GM21529 (cell line): Measurements from ENCODE around the gene PCLAF.
"Not testable (repeated sequence)": the region's sequence is repeated elsewhere in the genome, so short reads cannot be mapped to it uniquely, and the experiment has no call there.

Experiments used
- ATAC-seq: cut with Tn5 transposase; IDR thresholded peaks from one replicate; pipeline ENCODE4 v1.9.1; 2021; ENCODE audit not compliant: unreplicated experiment

Gene PCLAF

GRCh38 chr15:64369078-64369607 lies 12.1 kb downstream of the PCLAF start:
- ATAC-seq: no peak

DNA sequence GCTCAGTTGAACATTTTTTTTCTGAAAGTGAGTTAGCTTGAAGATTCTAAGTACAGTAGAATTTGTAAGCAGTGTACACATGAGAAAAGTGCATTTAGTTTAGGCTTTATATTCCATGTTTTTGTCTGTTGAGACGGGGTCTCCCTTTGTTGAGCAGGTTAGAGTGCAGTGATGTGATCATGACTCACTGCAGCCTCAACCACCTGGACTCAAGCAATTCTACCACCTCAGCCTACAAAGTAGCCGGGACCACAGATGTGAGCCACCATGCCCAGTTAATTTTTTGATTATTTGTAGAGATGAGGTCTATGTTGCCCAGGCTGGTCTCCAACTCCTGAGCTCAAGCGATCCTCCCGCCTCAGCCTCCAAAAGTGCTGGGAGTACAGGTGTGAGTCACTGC lies 20.0 kb downstream of the PCLAF start:
- no peak for ATAC-seq

DNA sequence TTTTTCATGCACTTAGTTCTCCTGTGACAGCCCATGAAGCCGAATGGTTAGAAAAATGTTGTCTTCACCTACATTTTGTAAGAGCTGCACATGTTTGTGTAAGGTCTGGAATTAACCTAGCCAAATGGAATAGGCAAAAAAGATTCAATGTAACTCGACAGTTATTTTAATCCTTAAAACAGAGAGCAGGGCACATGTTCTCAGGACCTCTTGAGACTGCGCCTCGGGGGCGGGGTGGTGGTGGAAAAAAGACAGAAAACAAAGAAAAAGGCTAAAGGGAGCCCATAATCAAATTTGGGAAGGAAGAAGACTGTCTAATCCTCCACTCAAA lies 24.6 kb downstream of the PCLAF start:
- no peak for ATAC-seq

- ATAC-seq: peak; percentile 98
These were observed 25.1 kb downstream of the PCLAF start, which contains the start of gene CSNK1G1 for GRCh38 chr15:64355944-64356709. Gene CSNK1G1 (minus strand): TSS chr15:64356173. CDS start chr15:64300499, 55,674 bp downstream.

GRCh38 chr15:64355348-64355943 lies 25.8 kb downstream of the PCLAF start:
- peak; percentile 24 for ATAC-seq

DNA sequence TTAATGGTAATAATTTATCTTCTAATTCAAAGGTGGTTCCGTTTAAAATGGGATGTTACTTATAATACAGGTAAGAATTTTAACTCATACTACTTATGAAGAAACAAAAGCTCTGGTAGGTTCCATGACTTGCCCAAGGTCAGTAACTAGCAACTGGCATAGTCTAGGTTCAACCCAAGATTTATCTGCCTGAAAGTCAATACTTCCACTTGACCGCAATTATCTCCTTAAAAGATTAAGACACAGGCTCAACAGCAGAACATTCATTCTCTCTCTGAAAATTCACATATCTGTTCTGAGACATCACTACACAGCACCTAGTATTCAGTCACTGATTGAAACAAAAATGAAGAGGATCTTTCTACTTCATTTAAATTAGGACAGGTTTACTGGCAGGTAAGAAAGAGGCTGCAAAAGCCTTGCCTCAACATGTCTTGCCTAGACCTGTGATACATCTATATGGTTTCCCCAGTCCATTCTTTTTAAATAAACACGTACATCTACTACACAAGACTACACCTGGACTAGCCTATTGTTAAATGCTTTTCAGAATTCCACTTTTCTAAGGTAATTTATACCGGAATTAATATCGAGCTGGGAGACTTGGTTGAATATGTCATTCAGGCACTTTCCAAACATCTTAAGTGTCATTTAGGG lies 26.4 kb downstream of the PCLAF start:
- no peak for ATAC-seq

DNA sequence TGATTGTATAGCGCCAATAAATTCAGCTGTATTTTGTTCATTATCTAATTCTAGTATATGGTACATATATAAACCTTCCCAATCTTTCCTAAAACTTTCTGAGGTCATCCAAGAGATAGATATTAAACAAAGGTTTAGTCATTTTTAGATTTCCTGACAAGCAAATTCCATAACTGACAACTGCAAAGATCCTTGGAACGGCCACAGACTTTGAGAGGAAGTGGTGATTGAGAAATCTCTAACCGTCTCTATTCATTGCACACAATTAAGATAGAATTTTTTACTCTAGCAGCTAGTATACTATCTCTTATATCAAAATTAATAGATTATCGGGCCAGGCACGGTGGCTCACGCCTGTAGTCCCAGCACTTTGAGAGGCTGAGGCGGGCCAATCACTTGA lies 30.0 kb downstream of the PCLAF start:
- no peak for ATAC-seq

- no peak for ATAC-seq
These were observed 31.9 kb downstream of the PCLAF start for GRCh38 chr15:64349375-64349774.

- ATAC-seq: no peak
These were observed 32.8 kb downstream of the PCLAF start for GRCh38 chr15:64348455-64348854.

DNA sequence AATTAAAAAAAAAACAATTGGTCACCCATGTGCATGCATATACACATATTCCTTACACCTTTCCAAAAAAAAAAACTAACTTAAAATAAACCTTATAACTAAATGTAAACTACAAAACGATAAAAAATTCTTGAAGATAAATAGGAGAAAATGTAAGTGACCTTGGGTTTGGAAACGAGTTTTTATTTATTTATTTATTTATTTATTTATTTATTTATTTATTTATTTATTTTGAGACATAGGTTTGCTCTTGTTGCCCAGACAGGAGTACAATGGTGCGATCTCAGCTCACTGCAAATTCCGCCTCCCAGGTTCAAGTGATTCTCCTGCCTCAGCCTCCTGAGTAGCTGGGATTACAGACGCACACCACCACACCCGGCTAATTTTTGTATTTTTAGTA lies 35.0 kb downstream of the PCLAF start:
- ATAC-seq: not testable (repeated sequence)

- no peak for ATAC-seq
These were observed 36.5 kb downstream of the PCLAF start for GRCh38 chr15:64344651-64345294.

DNA sequence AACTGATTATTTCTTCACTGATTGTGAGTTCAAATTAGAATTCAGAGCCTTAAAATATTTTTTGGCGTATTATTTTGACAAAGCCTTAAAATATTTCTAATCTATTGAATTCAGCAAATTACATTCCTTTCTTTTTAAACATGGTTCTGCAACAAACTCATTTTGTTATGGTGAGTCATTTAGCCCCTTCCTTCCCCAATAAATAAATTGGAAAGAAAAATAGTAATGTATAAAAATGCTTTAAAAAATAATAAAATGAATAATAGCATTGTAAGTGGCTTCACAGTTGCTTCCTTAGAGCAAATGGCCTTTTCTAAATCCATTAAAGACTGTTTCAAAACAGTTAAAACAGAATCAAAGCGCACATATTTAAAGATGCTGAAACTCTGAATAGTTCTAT lies 37.4 kb downstream of the PCLAF start:
- ATAC-seq: no peak

DNA sequence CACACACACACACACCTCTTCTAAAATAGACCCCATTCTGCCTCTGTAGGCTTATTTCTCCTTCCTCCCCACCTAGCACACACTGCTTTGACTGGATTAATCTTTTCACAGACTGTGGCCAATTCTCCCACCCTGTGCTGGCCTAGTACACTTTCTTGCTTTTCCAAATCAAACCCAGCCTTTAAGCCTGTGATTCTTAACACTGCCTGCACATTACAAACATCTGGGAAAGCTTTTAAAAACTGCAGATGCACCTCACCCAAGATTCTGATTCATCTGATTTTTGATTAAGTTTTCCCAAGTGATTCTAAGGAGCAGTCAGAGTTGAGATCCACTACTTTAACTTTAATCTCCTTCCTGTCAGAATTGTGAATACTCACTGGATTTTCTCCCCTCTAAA lies 38.0 kb downstream of the PCLAF start:
- ATAC-seq: no peak

GRCh38 chr15:64341961-64342360 lies 39.3 kb downstream of the PCLAF start:
- no peak for ATAC-seq

DNA sequence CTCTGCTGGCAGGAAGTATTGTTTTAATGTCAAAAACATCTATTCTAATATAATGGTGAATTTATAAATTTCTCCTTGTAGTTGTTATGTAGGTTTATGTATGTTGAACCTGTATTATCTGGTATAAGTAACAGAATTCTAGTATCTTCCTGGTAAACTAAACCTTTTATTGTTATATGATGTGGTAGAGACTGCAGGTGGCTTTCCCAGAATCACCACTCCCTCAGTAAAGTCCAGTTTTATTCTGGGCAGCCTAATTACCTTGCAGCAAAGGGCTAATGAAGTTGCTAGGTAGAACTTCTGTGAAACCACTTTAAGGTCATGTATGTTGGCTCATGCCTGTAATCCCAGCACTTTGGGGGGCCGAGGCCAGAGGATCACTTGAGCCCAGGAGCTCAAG lies 40.9 kb downstream of the PCLAF start:
- no peak for ATAC-seq

DNA sequence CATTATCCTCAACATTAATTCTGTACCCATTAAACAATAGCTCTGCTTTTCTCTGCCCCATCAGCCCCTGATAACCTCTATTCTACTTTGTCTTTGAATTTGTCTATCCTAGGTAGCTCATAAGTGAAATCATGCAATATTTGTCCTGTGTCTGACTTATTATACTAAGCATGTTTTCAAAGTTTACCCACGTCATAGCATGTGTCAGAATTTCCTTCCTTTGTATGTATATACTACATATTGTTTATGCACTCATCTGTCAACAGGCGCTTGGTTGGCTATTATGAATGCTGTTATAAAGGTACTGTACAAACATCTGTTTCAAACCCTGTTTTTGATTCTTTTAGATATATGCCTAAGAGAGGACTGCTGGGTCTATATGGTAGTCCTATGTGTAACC lies 43.5 kb downstream of the PCLAF start:
- ATAC-seq: no peak

GRCh38 chr15:64333986-64334929 lies 47.0 kb downstream of the PCLAF start:
- no peak for ATAC-seq

DNA sequence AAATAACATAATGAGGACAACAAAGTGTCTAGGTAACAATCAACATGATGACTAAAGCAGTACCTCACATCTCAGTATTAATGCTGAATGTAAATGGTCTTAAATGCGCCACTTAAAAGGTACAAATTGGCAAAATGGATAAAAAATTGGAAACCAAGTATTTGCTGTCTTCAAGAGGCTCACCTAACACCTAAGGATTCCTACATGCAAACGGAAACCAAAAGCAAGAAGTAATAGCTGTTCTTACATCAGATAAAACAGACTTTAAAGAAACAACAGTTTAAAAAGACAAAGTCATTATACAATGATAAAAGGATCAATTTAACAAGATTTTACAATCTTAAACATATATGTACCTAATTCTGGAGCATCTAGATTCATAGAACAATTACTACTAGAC lies 47.7 kb downstream of the PCLAF start:
- no peak for ATAC-seq

GRCh38 chr15:64331668-64332067 lies 49.6 kb downstream of the PCLAF start:
- ATAC-seq: not testable (repeated sequence)

DNA sequence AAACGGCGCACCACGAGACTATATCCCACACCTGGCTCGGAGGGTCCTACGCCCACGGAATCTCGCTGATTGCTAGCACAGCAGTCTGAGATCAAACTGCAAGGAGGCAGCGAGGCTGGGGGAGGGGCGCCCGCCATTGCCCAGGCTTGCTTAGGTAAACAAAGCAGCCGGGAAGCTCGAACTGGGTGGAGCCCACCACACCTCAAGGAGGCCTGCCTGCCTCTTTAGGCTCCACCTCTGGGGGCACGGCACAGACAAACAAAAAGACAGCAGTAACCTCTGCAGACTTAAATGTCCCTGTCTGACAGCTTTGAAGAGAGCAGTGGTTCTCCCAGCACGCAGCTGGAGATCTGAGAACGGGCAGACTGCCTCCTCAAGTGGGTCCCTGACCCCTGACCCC lies 54.3 kb downstream of the PCLAF start:
- ATAC-seq: not testable (repeated sequence)
